Activated CD4-positive, alpha-beta T cell treated with anti-CD3 and anti-CD28 coated beads for 36 hours (primary cell): ENCODE results near the gene IFI27L1. TPM values are rescaled to one million over a fixed set of nuclear protein-coding genes. Genes with fewer than 3 reads are reported as not detected.

Source experiments
- ATAC-seq: fragments of 200-7000 bp; cut with Tn5 transposase; one replicate; pipeline ENCODE4 v1.10.0; 2021; ENCODE audit warnings: mild to moderate bottlenecking, moderate library complexity
- CTCF ChIA-PET: fragments of 350-600 bp; sonication (Branson Sonifier 250); formaldehyde crosslinking; loops from one replicate; lab custom pipeline; 2021; ENCODE audit warnings: antibody characterized with exemption; lab: Charles Lee
- POLR2A ChIA-PET: fragments of 350-600 bp; sonication (Branson Sonifier 250); formaldehyde crosslinking; loops from one replicate; lab custom pipeline; 2021; ENCODE audit warnings: antibody characterized with exemption, inconsistent platforms; lab: Charles Lee
- DNase-seq: peaks from one replicate; pipeline ENCODE4 v3.0.0-alpha.2; 2020
- H3K27ac Mint-ChIP-seq: one replicate; pipeline ENCODE4 v1.8.0; 2021; ENCODE audit warnings: mixed read lengths
- H3K27me3 Mint-ChIP-seq: one replicate; pipeline ENCODE4 v1.8.0; 2021; ENCODE audit warnings: mixed read lengths
- H3K36me3 Mint-ChIP-seq: one replicate; pipeline ENCODE4 v1.8.0; 2021; ENCODE audit warnings: low read depth, mixed read lengths
- H3K4me1 Mint-ChIP-seq: one replicate; pipeline ENCODE4 v1.8.0; 2021; ENCODE audit warnings: mixed read lengths
- H3K4me3 Mint-ChIP-seq: one replicate; pipeline ENCODE4 v1.8.0; 2021; ENCODE audit warnings: mild to moderate bottlenecking, moderate library complexity, mixed read lengths
- H3K9me3 Mint-ChIP-seq: one replicate; pipeline ENCODE4 v1.8.0; 2021; ENCODE audit warnings: low read depth, mixed read lengths
- intact Hi-C, 2 experiments: fragments of 100-400 bp; cut with DNase I in 1 of 2; cut with micrococcal nuclease in 1 of 2; formaldehyde crosslinking; loops; one replicate each; pipeline versions ENCODE4 v1.14.2 to v1.15.1; 2022 to 2024; cut with DNase I, micrococcal nuclease
- total RNA-seq, 2 experiments: library from RNA; stranded (reverse); gene quantifications; one replicate each; pipeline ENCODE4 v1.2.3, GENCODE V29; 2021

Gene IFI27L1
- total RNA-seq, 2 experiments from 2014 or later, result 22.3 to 27.1 TPM

DNA sequence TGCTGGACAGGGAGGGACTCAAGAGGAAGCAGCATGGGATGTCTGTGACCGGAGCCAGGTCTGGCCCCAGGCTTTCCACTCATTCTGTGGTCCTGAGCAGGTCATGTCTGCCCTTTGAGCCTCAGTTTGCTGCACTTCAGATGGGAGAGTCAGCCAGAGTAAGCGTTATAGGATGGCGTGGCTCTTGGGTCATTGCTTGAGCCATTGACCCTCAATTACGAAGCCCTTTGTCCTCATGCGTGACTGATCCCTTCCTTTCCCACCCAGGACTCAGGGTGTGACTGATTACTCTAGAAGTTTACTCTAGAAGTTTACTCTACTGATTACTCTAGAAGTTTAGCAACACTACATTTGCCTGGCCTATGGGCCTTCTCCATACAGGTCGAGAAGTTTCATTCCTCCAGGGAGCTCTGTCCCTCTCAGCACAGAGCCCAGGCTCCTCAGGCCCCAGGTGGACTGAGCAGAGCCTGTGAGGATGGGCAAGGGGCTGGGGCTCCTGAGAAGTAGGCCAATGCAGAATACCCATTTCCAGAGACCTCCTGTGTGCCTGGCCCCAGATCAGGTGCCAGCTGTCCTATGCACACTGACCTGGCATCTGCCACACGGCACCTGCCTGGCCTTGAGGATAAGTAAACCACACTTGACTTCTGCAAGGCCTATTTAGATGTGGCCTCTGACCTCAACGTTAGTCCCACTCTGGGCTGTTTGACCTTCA, 21.8 kb downstream of the IFI27L1 start:
- Mint-ChIP-seq H3K9me3 (no peaks in the 10 kb centered on the region), H3K27ac (no peak overlapping the region), H3K27me3 (no peaks in the 10 kb centered on the region), H3K4me1 (no peaks in the 10 kb centered on the region), H3K36me3 (no peaks in the 10 kb centered on the region), H3K4me3 (no peak overlapping the region)
- POLR2A ChIA-PET, result no interaction called here
- DNase-seq (no peak), ATAC-seq (no peak)
- CTCF ChIA-PET, result interaction anchor here (0.7 to 0.9 kb wide), 2 partner anchors 34 to 394 kb away, joined by 3 to 4 read pairs; no protein-coding TSS in a partner anchor
- intact Hi-C loops, result no loop called here

DNA sequence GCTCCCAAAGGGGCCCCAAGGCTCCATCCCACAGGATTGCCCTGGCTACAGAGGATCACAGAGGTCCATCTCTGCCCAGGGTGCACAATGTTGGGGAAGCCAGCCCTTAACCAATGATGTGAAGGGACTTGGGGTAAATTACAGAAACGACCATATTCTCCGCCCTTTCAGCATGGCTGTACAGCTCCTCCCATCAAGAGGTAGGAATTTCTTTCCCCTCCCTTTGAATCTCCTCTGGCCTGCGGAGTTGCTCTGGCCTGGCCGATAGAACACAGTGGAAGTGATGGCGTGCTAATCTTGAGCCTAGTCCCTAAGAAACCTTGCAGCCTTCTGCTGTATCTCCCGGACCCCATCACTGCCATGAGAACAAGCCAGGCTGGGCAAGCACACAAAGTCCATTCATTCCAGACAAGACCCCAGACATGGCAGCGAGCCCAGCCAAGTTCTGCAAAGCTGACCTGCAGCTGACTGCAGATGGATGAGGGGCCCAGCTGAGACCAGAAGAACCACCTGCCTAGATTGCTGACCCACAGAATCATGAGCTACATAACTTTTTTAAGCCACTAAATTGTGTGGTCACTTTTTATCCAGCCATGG, 22.5 kb downstream of the IFI27L1 start:
- intact Hi-C loops, result no loop called here
- ChIA-PET POLR2A (no interaction called here), CTCF (interaction anchor here (0.7 to 0.9 kb wide), 3 partner anchors 33 to 590 kb away, joined by 3 to 6 read pairs (median 4); no protein-coding TSS in a partner anchor)
- H3K27ac Mint-ChIP-seq, result no peak overlapping the region
- no peak for DNase-seq
- no peak for ATAC-seq
- no peaks in the 10 kb centered on the region for H3K27me3 Mint-ChIP-seq
- no peak overlapping the region for H3K4me3 Mint-ChIP-seq
- H3K9me3 Mint-ChIP-seq, result no peaks in the 10 kb centered on the region
- no peaks in the 10 kb centered on the region for H3K36me3 Mint-ChIP-seq
- no peaks in the 10 kb centered on the region for H3K4me1 Mint-ChIP-seq

DNA sequence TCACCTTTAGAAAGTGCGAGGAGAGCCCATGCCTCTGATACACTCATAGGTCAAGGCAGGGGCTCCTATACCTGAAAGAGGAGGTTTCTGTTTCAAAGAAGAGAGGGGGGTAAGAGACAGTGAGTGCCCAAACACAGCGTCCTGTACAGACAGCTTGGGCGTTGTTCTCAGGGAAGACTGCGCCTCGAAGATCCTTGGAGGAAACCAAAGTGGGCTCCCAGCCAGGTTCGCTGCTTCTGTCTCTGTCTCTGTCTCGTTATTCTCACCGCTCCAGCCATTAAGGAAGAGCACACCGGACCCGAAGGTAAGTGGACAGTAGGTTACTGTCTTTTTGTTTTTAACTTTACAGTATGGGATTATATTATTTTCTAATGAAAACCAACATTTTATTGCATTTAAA, 23.6 kb downstream of the IFI27L1 start:
- no peak for DNase-seq
- CTCF ChIA-PET, result interaction anchor here (0.8 kb wide), 1 partner anchor 69 kb away, joined by 6 read pairs; no protein-coding TSS in a partner anchor
- no peak for ATAC-seq
- intact Hi-C loops, result no loop called here
- no peaks in the 10 kb centered on the region for H3K27me3 Mint-ChIP-seq
- no peaks in the 10 kb centered on the region for H3K4me1 Mint-ChIP-seq
- H3K4me3 Mint-ChIP-seq, result no peak overlapping the region
- no peaks in the 10 kb centered on the region for H3K36me3 Mint-ChIP-seq
- POLR2A ChIA-PET, result no interaction called here
- no peak overlapping the region for H3K27ac Mint-ChIP-seq
- no peaks in the 10 kb centered on the region for H3K9me3 Mint-ChIP-seq

DNA sequence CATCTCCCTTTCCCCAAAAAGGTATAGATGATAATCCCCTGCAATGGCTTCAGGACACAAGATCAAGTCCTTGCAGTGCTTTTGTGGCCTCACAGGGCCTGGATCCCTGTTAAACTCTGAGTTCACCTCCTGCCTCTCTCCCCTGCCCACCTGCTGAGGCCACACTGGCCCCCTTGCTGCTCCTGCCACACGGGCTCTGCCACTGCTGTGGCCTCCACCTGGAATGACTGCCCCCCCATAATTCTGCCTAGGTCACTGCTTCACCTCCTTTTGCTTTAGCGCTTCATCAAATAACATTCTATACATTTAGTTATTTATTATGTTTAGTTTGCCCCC, 28.8 kb downstream of the IFI27L1 start:
- CTCF ChIA-PET, result no interaction called here
- no peak overlapping the region for H3K27ac Mint-ChIP-seq
- no peaks in the 10 kb centered on the region for H3K27me3 Mint-ChIP-seq

DNA sequence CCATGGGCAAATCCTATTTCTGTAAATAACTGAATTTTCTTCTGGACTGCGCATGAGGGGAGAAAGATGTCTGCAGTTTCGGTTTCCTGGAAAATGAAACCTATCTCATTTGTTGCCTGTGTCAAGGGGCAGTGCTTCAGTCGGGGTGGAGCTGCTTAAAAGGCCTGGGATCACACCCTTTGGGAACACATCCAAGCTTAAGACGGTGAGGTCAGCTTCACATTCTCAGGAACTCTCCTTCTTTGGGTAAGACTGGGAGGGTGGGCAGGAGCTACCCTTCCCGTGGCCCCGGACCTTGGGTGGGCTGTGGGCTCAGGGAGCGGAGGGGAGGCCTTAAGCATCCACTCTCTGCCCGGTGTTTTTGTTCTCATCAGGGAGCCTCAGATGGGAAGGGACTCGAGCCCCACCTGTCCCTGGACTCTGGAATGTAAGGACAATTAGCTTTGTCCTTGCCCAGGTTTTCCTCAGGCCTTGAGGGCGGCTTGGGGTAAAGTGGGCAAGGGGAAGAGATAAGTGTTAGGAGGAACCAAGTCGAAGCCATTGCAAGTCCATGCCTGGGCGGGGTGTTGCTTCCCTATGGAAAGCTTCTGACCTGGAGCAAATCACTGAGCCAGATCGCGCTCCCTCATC, 29.6 kb downstream of the IFI27L1 start, which contains the start of gene IFI27:
Gene IFI27 (plus strand): TSS at position 185 of the 630 bp plus-strand sequence.
- Mint-ChIP-seq H3K9me3 (no peaks in the 10 kb centered on the region), H3K27me3 (peaks cover 3% of the 10 kb centered on the region), H3K4me1 (no peaks in the 10 kb centered on the region), H3K36me3 (no peaks in the 10 kb centered on the region), H3K27ac (no peak within 1 kb of the TSS), H3K4me3 (no peak within 1 kb of the TSS)
- DNase-seq (no peak), ATAC-seq (no peak)
- CTCF ChIA-PET, result interaction anchor here (1.1 kb wide), 1 partner anchor 26 kb away, joined by 3 read pairs; no protein-coding TSS in a partner anchor
- POLR2A ChIA-PET, result interaction anchor here (0.6 kb wide), 1 partner anchor 915 kb away, joined by 6 read pairs; no protein-coding TSS in a partner anchor
- intact Hi-C loops, result no loop called here

More for the DNA sequence above, 28.8 kb downstream of the IFI27L1 start:
- no peaks in the 10 kb centered on the region for H3K4me1 Mint-ChIP-seq
- no peak overlapping the region for H3K4me3 Mint-ChIP-seq
- no peak for DNase-seq
- POLR2A ChIA-PET, result interaction anchor here (0.7 kb wide), 1 partner anchor 83 kb away, joined by 3 read pairs; no protein-coding TSS in a partner anchor
- ATAC-seq, result no peak
- intact Hi-C loops, result no loop called here
- H3K36me3 Mint-ChIP-seq, result no peaks in the 10 kb centered on the region
- H3K9me3 Mint-ChIP-seq, result no peaks in the 10 kb centered on the region

DNA sequence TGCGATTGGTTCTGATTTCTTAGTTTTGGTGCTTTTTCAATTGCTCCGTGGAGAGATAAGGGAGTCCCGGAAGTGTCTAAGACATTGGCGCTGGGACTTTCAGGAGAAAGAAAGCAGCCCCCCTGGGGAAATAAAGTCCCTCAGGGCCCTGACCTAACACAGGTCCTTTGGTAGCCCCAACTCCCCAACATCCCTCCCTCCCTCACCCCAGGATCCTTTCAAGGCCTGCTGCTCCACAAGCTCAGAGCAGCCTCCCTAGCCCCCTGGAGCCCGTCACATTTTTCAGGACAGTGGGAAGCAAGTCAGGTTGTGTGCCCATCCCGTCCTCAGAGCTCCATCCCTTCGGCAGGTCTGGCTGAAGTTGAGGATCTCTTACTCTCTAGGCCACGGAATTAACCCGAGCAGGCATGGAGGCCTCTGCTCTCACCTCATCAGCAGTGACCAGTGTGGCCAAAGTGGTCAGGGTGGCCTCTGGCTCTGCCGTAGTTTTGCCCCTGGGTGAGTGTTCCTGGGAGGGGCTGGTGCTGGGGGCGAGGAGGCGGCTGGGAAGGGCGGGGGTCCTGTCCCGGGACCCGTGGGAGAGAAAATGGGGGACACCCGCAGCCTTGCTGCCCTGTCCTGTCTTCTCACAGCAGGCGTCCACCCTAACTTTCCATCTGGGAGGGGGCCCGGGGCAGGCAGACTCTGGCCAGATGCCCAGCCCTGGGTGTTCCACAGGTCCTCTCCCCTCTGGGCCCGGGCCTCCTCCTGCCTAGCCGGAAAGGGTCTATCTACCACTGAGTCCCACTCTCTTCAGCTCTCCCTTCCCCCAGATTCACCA, 30.4 kb downstream of the IFI27L1 start:
- no peak overlapping the region for H3K4me3 Mint-ChIP-seq
- intact Hi-C loops, result no loop called here
- ChIA-PET POLR2A (no interaction called here), CTCF (interaction anchor here (1.1 to 1.3 kb wide), 2 partner anchors 20 to 25 kb away, joined by 3 read pairs; no protein-coding TSS in a partner anchor)
- no peak for ATAC-seq
- H3K27ac Mint-ChIP-seq, result no peak overlapping the region
- H3K36me3 Mint-ChIP-seq, result no peaks in the 10 kb centered on the region
- H3K9me3 Mint-ChIP-seq, result no peaks in the 10 kb centered on the region
- H3K27me3 Mint-ChIP-seq, result peaks cover 3% of the 10 kb centered on the region
- no peak for DNase-seq
- H3K4me1 Mint-ChIP-seq, result no peaks in the 10 kb centered on the region

DNA sequence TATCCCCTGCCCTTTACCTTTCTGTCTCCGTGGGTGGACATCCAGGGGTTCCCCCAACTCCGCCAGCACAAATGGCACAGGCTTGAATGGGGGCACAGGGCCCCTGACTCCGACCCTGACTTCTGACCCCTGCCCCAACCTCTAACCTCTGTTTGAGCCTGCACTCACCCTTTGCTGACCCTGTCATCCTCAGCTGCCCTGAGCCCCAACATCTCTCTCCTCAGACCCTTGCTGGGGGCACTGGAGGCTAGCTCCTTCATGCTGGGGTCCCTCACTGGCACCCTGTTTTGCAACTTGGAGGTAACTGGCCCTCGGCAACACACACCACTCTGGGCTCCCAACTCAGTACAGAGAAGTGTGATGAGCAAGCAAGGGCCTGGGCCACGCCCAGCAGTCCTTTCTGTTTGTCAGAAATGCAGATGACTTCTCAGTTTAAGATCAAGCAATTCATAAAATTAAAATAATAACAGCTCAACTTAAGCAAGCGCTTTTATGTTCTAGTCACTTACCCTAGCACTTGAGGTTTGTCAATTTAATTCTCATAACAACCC, 31.5 kb downstream of the IFI27L1 start:
- ATAC-seq, result no peak
- CTCF ChIA-PET, result interaction anchor here (1.0 to 1.3 kb wide), 2 partner anchors 19 to 68 kb away, joined by 3 read pairs; no protein-coding TSS in a partner anchor
- no peaks in the 10 kb centered on the region for H3K36me3 Mint-ChIP-seq
- H3K4me1 Mint-ChIP-seq, result no peaks in the 10 kb centered on the region
- intact Hi-C loops, result no loop called here
- peaks cover 6% of the 10 kb centered on the region for H3K27me3 Mint-ChIP-seq
- no peak overlapping the region for H3K4me3 Mint-ChIP-seq
- H3K9me3 Mint-ChIP-seq, result no peaks in the 10 kb centered on the region
- no peak for DNase-seq
- no peak overlapping the region for H3K27ac Mint-ChIP-seq
- POLR2A ChIA-PET, result no interaction called here

DNA sequence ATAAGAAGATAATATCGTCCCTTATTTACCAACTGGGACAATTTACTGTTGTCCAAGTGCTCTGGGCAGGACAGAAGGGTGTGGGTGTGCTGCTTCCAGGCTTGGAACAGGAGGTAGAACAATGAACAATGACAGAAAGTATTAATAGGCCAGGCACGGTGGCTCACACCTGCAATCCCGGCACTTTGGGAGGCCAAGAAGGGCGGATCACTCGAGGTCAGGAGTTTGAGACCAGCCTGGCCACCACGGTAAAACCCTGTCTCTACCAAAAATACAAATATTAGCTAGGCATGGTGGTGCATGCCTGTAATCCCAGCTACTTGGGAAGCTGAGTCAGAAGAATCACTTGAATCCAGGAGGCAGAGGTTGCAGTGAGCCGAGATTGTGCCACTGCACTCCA, 32.0 kb downstream of the IFI27L1 start:
- ATAC-seq, result no peak
- H3K36me3 Mint-ChIP-seq, result no peaks in the 10 kb centered on the region
- H3K4me3 Mint-ChIP-seq, result no peak overlapping the region
- intact Hi-C loops, result no loop called here
- H3K4me1 Mint-ChIP-seq, result no peaks in the 10 kb centered on the region
- peaks cover 8% of the 10 kb centered on the region for H3K27me3 Mint-ChIP-seq
- no peaks in the 10 kb centered on the region for H3K9me3 Mint-ChIP-seq
- CTCF ChIA-PET, result interaction anchor here (0.6 to 1.0 kb wide), 3 partner anchors 39 to 108 kb away, joined by 3 read pairs; no protein-coding TSS in a partner anchor
- POLR2A ChIA-PET, result no interaction called here
- no peak overlapping the region for H3K27ac Mint-ChIP-seq
- no peak for DNase-seq

DNA sequence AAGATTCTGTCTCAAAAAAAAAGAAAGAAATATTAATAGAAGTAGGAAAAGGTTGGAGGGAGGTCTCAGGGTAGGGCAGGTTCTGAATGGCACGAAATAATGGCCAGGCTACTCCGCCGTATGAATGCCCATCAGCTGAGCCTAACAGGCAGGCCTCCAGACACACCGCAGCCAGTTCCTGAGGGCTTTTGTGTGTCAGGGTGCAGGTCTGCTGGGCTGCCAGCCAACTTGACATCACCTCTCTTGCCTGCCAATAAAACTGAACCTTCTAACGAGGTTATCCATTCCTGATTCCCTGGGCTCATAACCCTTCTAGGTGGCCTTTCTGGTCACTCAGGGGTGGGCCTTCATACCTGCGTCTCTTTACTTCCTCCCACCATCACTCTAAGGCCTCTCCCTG, 32.4 kb downstream of the IFI27L1 start:
- POLR2A ChIA-PET, result no interaction called here
- no peak for DNase-seq
- ATAC-seq, result no peak
- CTCF ChIA-PET, result interaction anchor here (0.6 to 0.7 kb wide), 2 partner anchors 40 to 108 kb away, joined by 3 read pairs; no protein-coding TSS in a partner anchor
- no peaks in the 10 kb centered on the region for H3K4me1 Mint-ChIP-seq
- H3K4me3 Mint-ChIP-seq, result no peak overlapping the region
- H3K27me3 Mint-ChIP-seq, result peaks cover 8% of the 10 kb centered on the region
- intact Hi-C loops, result no loop called here
- no peaks in the 10 kb centered on the region for H3K9me3 Mint-ChIP-seq
- H3K27ac Mint-ChIP-seq, result no peak overlapping the region
- H3K36me3 Mint-ChIP-seq, result no peaks in the 10 kb centered on the region

DNA sequence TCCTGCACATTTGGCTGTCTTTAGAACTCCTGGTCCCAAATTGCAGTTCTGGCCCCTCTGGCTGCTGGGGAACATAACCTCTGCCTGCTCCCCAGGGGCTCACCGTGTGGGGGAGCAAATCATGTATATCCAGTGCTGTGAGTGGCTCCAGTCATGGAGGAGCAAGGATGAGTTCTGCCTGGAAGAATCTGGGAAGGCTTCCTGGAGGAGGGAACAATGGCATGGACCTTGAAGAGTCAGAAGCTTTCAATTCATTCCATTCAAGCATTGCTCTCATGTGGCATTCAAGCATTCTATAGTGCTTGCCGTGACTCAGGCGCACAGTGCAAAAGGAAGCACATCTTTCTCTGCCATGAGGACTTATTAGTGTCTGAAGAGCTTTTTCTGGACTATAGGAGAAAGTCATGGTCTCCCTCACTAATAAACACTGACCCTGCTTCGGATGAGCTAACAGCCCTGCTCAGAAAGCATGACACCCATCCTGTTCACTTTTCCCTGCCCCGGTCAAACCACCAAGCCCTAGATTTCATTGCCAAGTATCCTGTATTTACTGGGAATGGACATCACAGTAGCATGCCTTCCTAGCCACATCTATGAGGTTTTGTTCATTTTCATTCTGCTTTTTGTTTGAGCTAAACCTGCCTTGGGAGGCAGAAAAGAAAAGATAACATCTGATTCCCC, 32.9 kb downstream of the IFI27L1 start:
- ChIA-PET CTCF (no interaction called here), POLR2A (no interaction called here)
- no peak overlapping the region for H3K4me3 Mint-ChIP-seq
- intact Hi-C loops, result no loop called here
- H3K27me3 Mint-ChIP-seq, result peaks cover 8% of the 10 kb centered on the region
- no peaks in the 10 kb centered on the region for H3K9me3 Mint-ChIP-seq
- H3K4me1 Mint-ChIP-seq, result no peaks in the 10 kb centered on the region
- no peak for ATAC-seq
- H3K27ac Mint-ChIP-seq, result no peak overlapping the region
- no peak for DNase-seq
- no peaks in the 10 kb centered on the region for H3K36me3 Mint-ChIP-seq
